NCI-H1436 (cell line): ENCODE results near the gene PRRC2C.
A peak's percentile ranks its signal among the peaks of the same experiment; 100 is the strongest.
"Not testable (repeated sequence)": the region's sequence is repeated elsewhere in the genome, so short reads cannot be mapped to it uniquely, and the experiment has no call there.

Experiments used
- DNase-seq: peaks from one replicate; lab custom pipeline; 2025; lab: John Stamatoyannopoulos, UW

PRRC2C gene

GRCh38 chr1:171485375-171486047 lies at the start of gene PRRC2C:
TSS of gene PRRC2C (plus strand) at chr1:171485530. CDS start at chr1:171512089, 26,559 bp downstream.
- peak; percentile 96 for DNase-seq

GRCh38 chr1:171438441-171438840 lies 46.9 kb upstream of the PRRC2C start:
- DNase-seq: no peak

DNA sequence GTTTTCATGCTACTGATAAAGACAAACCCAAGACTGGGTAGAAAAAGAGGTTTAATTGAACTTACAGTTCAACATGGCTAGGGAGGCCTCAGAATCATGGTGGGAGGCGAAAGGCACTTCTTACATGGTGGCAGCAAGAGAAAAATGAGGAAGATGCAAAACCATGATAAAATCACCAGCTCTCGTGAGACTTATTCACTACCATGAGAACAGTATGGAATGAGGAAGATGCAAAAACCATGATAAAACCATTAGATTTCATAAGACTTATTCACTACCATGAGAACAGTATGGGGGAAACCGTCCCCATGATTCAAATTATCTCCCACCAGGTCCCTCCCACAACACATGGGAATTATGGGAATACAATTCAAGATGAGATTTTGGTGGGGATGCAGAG lies 45.1 kb upstream of the PRRC2C start:
- DNase-seq: not testable (repeated sequence)

GRCh38 chr1:171441278-171441895 lies 43.9 kb upstream of the PRRC2C start:
- not testable (repeated sequence) for DNase-seq

- DNase-seq: no peak
Measured at GRCh38 chr1:171446386-171446785, 38.9 kb upstream of the PRRC2C start.

- no peak for DNase-seq
Measured at GRCh38 chr1:171455967-171456366, 29.4 kb upstream of the PRRC2C start.

- no peak for DNase-seq
Measured at GRCh38 chr1:171457412-171457811, 27.9 kb upstream of the PRRC2C start.

DNA sequence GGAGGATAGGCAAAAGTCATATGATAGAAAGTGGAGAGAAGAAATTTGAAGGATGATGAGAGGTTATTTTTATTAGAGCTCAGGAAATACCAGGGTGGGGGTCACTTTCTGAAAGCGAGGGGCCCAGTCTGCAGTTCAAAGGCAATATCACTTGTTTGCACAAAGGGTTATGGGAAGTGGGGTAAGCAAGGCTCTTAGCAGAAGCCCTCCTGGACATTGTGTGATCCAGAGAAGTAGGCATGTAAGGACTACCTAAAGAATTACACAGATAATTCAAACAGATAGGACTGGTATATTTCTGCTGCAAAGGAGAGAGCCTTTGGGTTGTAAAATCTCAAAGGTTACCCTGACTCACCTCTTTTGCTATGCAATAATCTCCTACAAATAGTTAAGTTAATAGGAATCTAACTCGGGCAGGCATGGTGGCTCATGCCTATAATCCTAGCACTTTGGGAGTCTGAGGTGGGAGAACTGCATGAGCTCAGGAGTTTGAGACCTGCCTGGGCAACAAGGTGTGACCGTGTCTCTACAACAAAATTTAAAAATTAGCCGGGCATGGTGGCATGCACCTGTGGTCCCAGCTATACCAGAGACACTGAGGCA lies 25.2 kb upstream of the PRRC2C start:
- no peak for DNase-seq

DNA sequence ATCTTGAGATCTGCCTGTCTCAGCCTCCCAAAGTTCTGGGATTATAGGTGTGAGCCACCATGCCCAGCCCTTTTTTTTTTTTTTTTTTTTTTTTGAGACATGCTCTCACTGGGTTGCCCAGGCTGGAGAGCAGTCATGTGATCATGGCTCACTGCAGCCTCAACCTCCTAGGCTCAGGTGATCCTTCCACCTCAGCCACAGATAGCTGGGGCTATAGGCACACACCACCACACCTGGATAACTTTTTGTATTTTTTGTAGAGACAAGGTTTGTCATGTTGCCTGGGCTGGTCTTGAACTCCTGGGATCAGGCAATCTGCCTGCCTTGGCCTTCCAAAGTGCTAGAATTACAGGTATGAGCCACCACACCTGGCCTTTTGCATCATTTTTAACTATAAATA lies 17.7 kb upstream of the PRRC2C start:
- no peak for DNase-seq

DNA sequence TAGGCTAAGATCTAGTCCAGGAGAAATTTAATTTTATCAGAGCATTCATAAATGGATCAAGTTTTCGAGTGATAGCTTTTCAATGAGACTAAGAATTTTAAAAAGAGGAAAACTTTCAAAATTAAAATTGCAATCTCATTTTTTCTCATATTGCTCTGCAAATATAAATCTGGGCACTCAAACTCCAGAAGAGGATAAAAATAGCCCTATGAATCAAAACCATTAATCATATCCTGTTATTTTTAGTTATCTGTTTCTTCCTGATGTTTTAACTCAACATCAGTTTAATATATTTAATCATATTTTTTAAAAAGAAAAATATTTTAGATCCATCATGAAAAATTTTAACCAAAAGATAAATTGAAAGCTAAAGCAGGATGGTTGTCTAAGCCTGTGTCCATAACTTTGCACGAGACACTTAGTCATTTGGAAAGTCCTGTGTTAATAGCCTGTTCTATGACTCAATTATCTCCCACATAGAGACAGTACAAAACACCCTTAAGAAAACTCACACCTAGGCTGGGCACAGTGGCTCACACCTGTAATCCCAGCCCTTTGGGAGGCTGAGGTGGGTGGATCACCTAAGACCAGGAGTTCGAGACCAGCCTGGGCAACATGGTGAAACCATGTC lies 17.1 kb upstream of the PRRC2C start:
- DNase-seq: no peak

- DNase-seq: no peak
Measured at GRCh38 chr1:171470726-171471125, 14.6 kb upstream of the PRRC2C start.

GRCh38 chr1:171472183-171472647 lies 13.1 kb upstream of the PRRC2C start:
- DNase-seq: no peak

DNA sequence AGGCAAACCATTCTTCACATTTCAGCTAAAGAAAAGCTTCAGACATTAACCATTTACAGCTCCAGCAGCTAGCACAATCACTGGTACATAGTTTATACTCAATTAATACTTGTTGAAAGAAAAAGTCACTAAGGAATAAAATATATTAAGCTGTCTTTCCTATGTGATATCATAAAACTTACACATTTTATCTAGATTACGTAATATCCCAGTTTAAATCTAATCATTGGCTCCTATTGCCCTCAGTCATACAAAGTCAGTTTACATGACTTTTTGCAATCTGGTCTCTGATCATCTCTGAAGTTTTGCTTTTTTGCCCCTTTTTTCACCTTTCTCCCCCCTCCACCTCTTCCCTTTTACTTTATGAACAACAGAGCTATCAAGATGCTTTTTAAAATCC lies 8.5 kb upstream of the PRRC2C start:
- no peak for DNase-seq

- DNase-seq: no peak
Measured at GRCh38 chr1:171477804-171478203, 7.5 kb upstream of the PRRC2C start.

DNA sequence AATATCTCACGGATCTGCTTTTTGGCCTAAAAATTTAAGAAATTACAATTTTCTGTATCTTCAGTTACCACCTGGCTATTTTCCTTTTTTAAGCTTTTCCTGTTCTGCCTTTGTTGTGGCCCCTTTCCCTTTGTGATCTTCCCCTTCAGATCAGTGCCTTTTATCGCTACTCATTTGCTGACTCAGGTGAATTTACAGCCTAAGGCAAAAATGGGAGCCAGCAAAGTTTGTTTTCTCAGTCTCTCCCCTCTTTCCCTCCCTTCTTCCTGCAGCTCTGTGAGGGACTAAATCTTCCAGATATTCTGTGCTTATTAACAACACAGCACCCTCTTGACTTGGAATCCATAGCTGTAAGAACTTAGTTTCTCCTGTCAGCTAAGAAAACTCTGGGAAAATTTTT lies 5.3 kb upstream of the PRRC2C start:
- no peak for DNase-seq

GRCh38 chr1:171484760-171485374 lies 463 bp upstream of the PRRC2C start:
- no peak for DNase-seq

GRCh38 chr1:171486048-171486519 lies 754 bp downstream of the PRRC2C start:
- peak; percentile 37 for DNase-seq

- no peak for DNase-seq
Measured at GRCh38 chr1:171487038-171487437, 1.7 kb downstream of the PRRC2C start.

GRCh38 chr1:171488190-171488929 lies 3.0 kb downstream of the PRRC2C start:
- no peak for DNase-seq

DNA sequence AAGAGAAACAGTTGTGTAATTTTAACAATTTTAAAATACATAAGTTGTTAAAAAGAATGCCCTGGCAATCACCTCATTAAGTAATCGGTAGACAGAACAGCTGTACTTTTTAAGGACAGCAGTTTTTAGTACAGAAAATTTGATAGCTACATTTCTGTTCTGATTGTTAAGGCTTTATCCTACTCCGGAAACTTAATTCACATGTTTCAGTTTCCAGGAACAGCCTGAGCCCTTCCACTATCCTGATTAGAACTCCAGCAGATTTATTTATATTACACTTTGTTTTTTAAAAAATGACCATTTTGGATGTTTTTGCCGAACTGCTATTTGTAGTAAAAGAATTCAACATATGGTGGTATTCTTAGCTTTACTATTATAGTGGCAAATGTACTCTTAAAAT lies 8.7 kb downstream of the PRRC2C start:
- no peak for DNase-seq

DNA sequence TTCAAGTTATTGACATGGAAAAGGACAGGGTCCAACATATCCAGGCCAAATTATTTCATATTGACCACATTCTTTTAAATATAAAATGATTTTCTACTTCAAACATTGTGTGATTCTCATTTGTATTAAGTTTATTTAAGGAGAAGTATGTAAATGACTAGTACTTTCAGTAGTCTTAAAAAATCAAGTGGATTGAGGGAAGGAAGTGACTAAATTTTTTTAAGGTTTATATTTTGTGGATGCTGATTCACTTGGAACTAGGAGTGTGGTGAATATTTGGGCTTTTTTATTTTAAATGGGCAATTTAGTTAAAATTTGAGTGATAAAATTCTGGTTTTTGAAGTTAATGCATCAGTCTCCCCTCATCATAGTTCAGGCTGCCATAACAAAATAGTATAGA lies 10.1 kb downstream of the PRRC2C start:
- DNase-seq: no peak

DNA sequence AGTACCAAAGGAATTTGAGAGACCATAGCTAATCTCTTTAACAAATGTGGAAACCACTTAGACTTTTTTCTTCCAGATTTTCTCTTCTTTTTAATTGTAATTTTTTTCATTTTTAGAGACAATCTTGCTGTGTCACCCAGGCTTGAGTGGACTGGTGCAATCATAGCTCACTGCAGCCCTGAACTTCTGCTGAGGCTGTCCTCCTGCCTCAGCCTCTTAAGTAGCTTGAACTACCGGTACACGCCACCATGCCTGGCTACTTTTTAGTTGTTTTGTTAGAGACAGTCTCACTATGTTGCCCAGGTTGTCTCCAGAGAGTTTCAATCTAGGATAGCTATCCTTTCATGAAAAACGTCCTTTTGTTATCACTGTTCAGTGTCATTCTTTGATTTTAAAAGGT lies 15.0 kb downstream of the PRRC2C start:
- no peak for DNase-seq
